Left forelimb (tissue), 1 donor: Measurements from ENCODE around the gene NAPB.

Source experiments
- DNase-seq: peaks from one replicate; pipeline ENCODE4 v3.0.0-alpha.2; 2018; ENCODE audit warnings: low spot score

Gene NAPB

DNA sequence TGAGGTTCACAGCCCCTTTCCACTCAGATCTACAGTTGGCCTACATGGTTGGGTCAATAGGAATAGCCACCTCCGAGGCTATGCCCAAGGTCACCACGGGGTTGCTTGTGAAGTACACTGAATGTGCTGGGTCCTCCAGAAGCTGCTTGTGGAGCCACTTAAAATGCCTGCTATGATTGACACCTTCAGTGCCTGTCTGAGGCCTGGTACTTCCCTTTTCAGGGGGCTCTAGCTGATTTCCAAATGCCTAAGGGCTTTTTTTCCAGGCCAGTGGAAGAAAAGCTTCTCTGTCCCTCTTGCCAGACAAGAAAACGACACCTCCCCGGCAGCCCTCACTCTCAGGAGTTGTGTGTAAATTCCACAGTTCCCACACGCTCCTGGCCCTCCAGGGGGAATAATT, 77.0 kb downstream of the NAPB start:
- peak; percentile 42 for DNase-seq

DNA sequence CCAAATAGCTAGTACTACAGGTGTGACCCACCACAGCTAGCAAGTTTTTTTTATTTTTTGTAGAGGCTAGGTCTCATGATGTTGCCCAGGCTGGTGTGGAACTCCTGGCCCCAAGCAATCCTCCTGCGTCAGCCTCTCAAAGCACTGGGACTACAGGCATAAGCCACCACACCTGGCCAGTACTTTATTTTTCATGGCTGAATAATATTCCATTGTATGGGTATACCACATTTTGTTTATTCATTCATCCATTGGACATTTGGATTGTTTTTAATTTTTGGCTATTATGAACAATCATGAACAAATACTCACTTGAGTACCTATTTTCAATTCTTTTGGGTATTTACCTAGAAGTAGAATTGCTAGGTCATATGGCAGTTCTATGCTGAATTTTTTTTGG, 77.7 kb downstream of the NAPB start:
- no peak for DNase-seq

DNA sequence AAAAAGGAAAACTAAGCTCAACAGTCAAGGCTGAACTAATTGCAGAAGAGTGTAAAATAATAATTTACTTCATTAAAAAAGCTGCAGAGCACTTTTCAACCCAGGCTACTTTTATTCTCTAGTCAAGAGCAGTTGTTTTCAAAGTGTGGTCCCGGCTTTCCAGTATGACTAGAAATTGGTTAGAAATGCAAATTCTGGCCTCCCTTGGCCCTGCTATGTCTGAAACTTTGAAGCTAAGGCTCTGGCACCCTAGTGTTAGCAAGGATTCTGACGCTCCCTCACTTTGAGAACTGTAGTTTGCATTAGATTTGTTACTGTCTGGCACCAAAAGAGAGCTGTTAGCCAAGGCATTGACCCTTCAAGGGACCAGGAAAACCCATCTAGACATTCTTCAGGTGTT, 80.2 kb downstream of the NAPB start:
- no peak for DNase-seq

DNA sequence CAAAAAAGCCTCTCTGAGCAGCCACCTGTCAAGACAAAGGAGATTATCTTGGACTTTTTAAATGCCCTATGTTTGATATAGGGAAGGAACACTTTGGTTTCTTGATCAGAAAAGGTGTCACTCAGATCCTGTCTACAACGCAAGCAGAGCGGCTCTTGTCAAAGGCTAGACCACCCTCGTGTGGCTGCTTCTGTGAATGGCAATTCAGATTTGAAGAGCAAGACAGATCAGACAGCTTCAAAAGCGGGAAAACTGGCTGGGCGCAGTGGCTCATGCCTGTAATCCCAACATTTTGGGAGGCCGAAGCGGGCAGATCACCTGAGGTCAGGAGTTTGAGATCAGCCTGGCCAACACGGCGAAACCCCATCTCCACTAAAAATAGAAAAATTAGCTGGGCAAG, 80.8 kb downstream of the NAPB start:
- DNase-seq, result peak; percentile 76

DNA sequence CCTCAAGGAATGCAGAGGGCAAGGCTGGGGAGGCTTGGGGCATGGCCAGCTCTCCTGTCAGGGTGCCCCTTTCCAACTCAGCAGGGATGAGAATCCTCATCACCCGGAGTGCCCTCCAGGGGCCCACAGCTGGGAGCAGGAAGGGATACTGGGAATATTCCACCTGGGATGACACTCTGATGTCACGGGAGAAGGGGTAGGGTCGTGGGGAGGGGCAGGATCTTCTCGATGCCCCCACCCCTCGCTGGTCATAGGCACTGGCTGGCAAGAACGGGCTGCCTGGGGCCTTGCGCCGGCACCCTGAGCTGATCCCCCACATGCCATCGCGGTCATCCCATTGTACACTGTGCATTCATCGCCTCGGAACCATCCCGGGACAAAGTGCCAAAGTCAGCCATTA, 81.3 kb downstream of the NAPB start:
- no peak for DNase-seq

DNA sequence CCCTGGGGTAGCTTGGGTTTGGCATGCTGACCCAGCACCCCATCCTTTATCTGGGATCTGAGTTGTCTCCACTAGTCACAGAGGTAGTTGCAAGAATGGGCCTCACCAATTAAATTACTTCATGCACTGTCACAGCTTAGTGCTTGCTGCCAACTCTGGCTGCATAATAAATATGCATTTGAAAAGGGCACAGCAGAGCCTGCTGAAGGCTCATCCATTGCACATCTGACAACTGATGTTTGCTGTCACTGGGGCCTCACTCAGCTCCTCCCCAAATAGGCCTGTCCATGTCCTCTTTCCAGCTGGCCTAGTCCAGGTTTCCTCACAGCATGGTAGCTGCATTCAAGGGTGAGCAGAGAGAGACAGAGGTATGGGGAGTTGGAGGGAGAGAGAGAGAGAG, 84.0 kb downstream of the NAPB start:
- no peak for DNase-seq

DNA sequence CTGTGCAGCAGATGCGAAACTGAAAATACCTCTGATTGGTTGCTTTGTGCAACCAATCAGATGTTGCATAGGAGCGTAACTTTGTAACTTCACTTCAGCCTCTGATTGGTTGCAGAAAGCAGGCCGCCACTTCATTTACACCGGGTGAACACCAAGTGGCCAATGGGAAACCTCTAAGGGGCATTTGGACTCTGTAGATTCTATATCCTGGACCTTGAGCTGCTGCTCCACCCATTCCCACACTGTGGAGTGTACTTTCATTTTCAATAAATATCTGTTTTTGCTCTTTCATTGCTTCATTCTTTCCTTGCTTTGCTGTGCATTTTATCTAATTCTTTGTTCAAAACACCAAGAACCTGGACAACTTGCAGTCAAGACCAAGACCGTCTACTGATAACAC, 84.8 kb downstream of the NAPB start:
- no peak for DNase-seq

DNA sequence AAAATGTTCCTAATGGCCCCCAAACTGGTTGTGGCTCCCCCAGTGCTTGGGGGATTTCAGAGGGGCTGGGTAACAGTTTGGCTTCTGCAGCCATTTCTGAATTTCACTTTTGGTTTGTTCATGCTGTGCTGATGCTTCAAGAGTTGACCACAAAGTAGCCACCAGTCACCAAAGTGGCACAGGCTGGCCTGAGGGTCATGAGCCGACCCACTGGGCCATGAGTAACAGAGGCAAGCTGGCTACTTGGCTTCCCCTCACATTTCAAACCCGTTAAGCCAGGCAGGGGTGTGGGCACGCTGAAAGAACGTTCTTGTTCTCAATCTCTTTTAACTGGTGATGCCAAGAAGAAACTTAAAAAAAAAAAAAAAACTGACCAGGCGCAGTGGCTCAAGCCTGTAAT, 85.8 kb downstream of the NAPB start:
- DNase-seq, result no peak

DNA sequence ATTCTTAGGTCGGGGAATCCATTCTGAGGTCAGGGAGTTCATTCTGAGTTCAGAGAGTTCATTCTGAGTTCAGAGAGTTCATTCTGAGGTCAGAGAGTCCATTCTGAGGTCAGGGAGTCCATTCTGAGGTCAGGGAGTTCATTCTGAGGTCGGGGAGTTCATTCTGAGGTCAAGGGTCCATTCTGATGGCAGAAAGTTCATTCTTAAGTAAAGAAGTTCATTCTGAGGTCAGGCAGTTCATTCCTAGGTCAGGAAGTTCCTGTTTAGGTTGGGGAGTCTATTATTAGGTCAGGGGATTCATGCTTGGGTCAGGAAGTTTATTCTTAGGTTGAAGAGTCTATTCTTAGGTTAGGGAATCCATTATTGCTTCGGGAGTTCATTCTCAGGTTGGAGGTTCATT, 87.2 kb downstream of the NAPB start:
- DNase-seq, result no peak

DNA sequence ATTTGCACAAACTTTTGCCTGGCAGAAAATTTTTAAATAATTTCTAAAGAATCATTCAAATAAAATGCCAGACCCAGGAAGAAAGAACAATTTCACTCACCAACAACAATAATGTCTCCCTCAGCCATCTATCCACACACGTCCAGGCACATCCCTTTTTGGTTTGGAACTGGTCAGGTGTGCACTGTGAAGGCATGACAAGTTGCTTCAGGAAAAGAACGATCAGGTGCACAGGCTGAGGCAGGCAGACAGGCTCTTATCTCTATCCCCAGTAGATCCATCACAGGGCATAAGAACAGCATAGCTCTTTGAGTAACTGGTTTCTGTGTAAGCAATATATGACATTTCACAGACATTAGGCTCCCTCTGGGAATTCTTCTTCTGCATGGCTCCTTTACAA, 88.8 kb downstream of the NAPB start:
- no peak for DNase-seq

DNA sequence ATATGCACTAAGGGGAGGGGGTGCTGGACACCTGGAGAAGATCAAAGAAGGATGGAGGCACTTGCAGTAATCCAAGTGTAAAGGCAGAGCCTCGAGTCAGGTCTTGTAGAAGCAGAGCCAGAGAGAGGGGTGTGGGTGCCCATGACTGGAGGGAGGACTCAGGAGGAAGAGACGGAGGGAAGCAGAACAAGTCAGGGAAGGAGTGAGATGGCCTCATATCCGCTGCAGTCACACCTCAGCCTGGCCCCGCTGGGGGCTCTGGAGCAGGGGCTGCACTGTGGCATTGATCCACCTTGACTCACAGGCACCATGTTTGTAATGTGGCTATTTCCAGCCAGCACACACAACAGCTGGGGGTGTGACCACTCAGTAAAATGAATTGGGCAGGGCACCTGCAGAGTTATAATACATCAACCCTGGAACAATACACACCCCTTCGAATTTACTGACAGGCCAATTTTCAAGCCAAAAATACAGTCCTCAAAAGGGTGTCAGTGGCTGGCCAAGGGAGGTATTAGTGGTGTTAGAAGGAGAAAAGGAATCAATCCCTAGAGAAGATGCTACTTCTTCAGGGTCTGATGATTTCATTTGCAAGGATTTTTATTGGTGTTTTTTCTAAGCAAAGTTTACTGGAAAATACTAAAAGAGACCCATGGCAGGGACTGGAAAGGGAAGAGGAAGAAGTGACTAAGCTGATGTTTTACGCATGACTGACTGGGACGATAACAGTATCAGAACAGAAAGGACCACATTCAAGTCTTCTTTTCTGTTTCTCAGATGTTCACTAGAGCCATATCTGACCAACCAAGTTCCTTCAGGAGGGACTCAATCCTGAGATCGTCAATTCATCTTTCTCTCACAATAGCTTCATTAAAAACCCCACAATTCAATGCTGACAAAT, 89.6 kb downstream of the NAPB start:
- DNase-seq, result no peak

DNA sequence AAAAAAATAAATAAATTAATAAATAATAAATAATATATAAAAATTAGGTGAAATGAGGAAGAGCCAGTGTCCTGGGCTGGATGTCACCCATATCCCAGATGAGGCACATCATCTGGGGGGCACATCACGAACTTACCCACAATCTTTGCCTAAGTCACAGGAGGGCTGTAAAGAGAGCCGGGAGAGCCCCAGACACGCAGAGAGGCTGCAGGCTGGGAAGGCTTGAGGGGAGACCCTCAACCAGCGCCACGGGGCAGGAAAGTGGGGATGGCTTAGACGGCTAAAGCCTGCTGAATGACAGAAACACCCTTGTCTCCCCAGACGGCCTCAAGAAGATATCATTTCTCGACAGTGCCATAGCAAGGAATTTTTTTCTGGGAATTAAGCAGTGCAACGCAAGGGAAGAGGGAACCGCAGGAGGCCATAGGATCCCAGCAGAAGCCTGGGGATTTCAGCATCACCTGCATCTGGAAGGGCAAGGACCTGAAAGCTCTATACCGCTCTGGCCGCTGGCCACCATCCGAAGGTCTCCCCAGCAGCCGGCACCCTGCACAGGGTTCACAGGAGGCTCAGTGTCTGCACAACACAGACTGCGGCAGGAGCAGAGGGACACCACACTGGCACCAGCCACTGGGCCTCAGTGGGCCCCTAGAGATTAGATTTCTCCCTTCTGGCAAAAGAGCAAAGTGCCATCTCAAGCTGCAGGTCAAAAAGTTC, 93.5 kb downstream of the NAPB start:
- no peak for DNase-seq

DNA sequence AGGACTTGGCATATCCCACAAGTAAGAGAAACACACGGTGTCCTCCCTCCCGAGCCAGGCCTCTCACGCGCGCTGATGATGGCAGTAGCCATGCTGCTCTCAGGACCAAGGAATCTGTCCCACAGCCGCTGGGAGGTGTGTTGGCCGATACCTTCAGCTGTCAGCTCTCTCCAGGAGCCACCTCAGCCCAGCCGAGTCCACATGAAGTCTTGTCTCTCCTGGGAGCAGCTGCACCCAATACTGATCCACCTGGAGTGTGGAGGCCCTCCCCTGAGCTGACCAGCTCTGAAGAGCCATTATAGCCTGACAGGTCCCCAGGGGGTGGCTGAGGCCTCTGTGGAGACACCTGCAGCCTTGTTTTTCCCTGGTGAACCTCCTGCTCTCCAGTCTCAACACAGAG, 94.5 kb downstream of the NAPB start:
- no peak for DNase-seq

DNA sequence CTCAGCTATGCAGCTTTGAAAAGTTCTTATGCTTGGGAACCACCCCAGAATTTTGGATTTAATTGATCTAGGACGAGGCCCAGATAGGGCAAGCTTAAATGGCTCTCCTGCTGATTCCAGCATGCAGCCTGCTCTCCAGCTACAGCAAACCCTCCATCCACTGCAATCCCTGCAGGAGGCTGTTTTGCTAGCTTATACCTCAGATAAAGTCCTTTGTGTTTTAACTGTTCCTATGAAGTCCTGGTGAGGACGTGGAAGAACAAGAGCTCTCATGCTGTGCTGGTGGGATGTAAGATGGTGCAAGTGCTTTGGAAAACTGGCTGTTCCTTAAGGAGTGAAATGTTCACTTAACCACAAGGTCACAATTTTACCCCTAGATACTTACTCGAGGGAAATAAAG, 96.2 kb downstream of the NAPB start:
- DNase-seq, result no peak
